Measurements from ENCODE around the gene PARP4.
"Not testable (repeated sequence)": the region's sequence is repeated elsewhere in the genome, so short reads cannot be mapped to it uniquely, and the experiment has no call there.

PARP4 gene

GRCh38 chr13:24389506-24389905 is 123.1 kb downstream of the PARP4 start:
- Histone ChIP-seq H3K4me1 (ENCODE audit: control insufficient read depth, insufficient read depth, low read length) (no peaks in the 10 kb centered on the region), H3K27me3 (ENCODE audit: control insufficient read depth, insufficient read depth, low read length) (no peaks in the 10 kb centered on the region), H3K9me3 (ENCODE audit: control insufficient read depth, insufficient read depth, low read length) (no peaks in the 10 kb centered on the region), H3K9ac (ENCODE audit: low read depth, low read length) (no peak overlapping the region), H3K36me3 (ENCODE audit: control insufficient read depth, insufficient read depth, low read length) (no peaks in the 10 kb centered on the region), H3K27ac (ENCODE audit: low read depth, low read length) (no peak overlapping the region), H3K4me3 (ENCODE audit: low read depth, low read length) (no peak overlapping the region)

GRCh38 chr13:24388743-24389142 is 123.8 kb downstream of the PARP4 start:
- H3K4me1 ChIP-seq (ENCODE audit: control insufficient read depth, insufficient read depth, low read length); H3K36me3 ChIP-seq (ENCODE audit: control insufficient read depth, insufficient read depth, low read length); H3K4me3 ChIP-seq (ENCODE audit: low read depth, low read length); H3K27ac ChIP-seq (ENCODE audit: low read depth, low read length); H3K27me3 ChIP-seq (ENCODE audit: control insufficient read depth, insufficient read depth, low read length); H3K9me3 ChIP-seq (ENCODE audit: control insufficient read depth, insufficient read depth, low read length); H3K9ac ChIP-seq (ENCODE audit: low read depth, low read length): not testable (repeated sequence)

- no peaks in the 10 kb centered on the region for H3K4me1 ChIP-seq (ENCODE audit: control insufficient read depth, insufficient read depth, low read length)
- H3K27me3 ChIP-seq (ENCODE audit: control insufficient read depth, insufficient read depth, low read length), result no peaks in the 10 kb centered on the region
- H3K36me3 ChIP-seq (ENCODE audit: control insufficient read depth, insufficient read depth, low read length), result no peaks in the 10 kb centered on the region
- H3K27ac ChIP-seq (ENCODE audit: low read depth, low read length), result no peak overlapping the region
- H3K9ac ChIP-seq (ENCODE audit: low read depth, low read length), result no peak overlapping the region
- no peak overlapping the region for H3K4me3 ChIP-seq (ENCODE audit: low read depth, low read length)
- no peaks in the 10 kb centered on the region for H3K9me3 ChIP-seq (ENCODE audit: control insufficient read depth, insufficient read depth, low read length)
Measured at GRCh38 chr13:24386816-24387708, 125.5 kb downstream of the PARP4 start.

- H3K27me3 ChIP-seq (ENCODE audit: control insufficient read depth, insufficient read depth, low read length), result no peaks in the 10 kb centered on the region
Measured at GRCh38 chr13:24385902-24386301, 126.7 kb downstream of the PARP4 start.

GRCh38 chr13:24384946-24385345 is 127.6 kb downstream of the PARP4 start:
- not testable (repeated sequence) for H3K9ac ChIP-seq (ENCODE audit: low read depth, low read length); H3K27me3 ChIP-seq (ENCODE audit: control insufficient read depth, insufficient read depth, low read length); H3K9me3 ChIP-seq (ENCODE audit: control insufficient read depth, insufficient read depth, low read length); H3K4me3 ChIP-seq (ENCODE audit: low read depth, low read length); H3K4me1 ChIP-seq (ENCODE audit: control insufficient read depth, insufficient read depth, low read length); H3K27ac ChIP-seq (ENCODE audit: low read depth, low read length); H3K36me3 ChIP-seq (ENCODE audit: control insufficient read depth, insufficient read depth, low read length)

More at GRCh38 chr13:24385902-24386301, 126.7 kb downstream of the PARP4 start:
- Histone ChIP-seq H3K4me1 (ENCODE audit: control insufficient read depth, insufficient read depth, low read length) (no peaks in the 10 kb centered on the region), H3K4me3 (ENCODE audit: low read depth, low read length) (no peak overlapping the region), H3K9ac (ENCODE audit: low read depth, low read length) (no peak overlapping the region), H3K36me3 (ENCODE audit: control insufficient read depth, insufficient read depth, low read length) (no peaks in the 10 kb centered on the region), H3K27ac (ENCODE audit: low read depth, low read length) (no peak overlapping the region), H3K9me3 (ENCODE audit: control insufficient read depth, insufficient read depth, low read length) (no peaks in the 10 kb centered on the region)

GRCh38 chr13:24384091-24384490 is 128.5 kb downstream of the PARP4 start:
- H3K9ac ChIP-seq (ENCODE audit: low read depth, low read length); H3K27me3 ChIP-seq (ENCODE audit: control insufficient read depth, insufficient read depth, low read length): not testable (repeated sequence)

GRCh38 chr13:24381541-24382265 is 130.9 kb downstream of the PARP4 start:
- Histone ChIP-seq H3K9ac (ENCODE audit: low read depth, low read length) (no peak overlapping the region), H3K27me3 (ENCODE audit: control insufficient read depth, insufficient read depth, low read length) (no peaks in the 10 kb centered on the region), H3K4me3 (ENCODE audit: low read depth, low read length) (no peak overlapping the region), H3K9me3 (ENCODE audit: control insufficient read depth, insufficient read depth, low read length) (no peaks in the 10 kb centered on the region), H3K36me3 (ENCODE audit: control insufficient read depth, insufficient read depth, low read length) (no peaks in the 10 kb centered on the region), H3K4me1 (ENCODE audit: control insufficient read depth, insufficient read depth, low read length) (no peaks in the 10 kb centered on the region), H3K27ac (ENCODE audit: low read depth, low read length) (peak overlapping the region; percentile 31)

More at GRCh38 chr13:24384091-24384490, 128.5 kb downstream of the PARP4 start:
- H3K4me1 ChIP-seq (ENCODE audit: control insufficient read depth, insufficient read depth, low read length); H3K36me3 ChIP-seq (ENCODE audit: control insufficient read depth, insufficient read depth, low read length); H3K9me3 ChIP-seq (ENCODE audit: control insufficient read depth, insufficient read depth, low read length); H3K27ac ChIP-seq (ENCODE audit: low read depth, low read length); H3K4me3 ChIP-seq (ENCODE audit: low read depth, low read length): not testable (repeated sequence)

GRCh38 chr13:24380881-24381280 is 131.7 kb downstream of the PARP4 start:
- H3K4me3 ChIP-seq (ENCODE audit: low read depth, low read length); H3K9me3 ChIP-seq (ENCODE audit: control insufficient read depth, insufficient read depth, low read length); H3K4me1 ChIP-seq (ENCODE audit: control insufficient read depth, insufficient read depth, low read length); H3K36me3 ChIP-seq (ENCODE audit: control insufficient read depth, insufficient read depth, low read length); H3K27me3 ChIP-seq (ENCODE audit: control insufficient read depth, insufficient read depth, low read length); H3K9ac ChIP-seq (ENCODE audit: low read depth, low read length); H3K27ac ChIP-seq (ENCODE audit: low read depth, low read length): not testable (repeated sequence)

- not testable (repeated sequence) for H3K4me3 ChIP-seq (ENCODE audit: low read depth, low read length); H3K27ac ChIP-seq (ENCODE audit: low read depth, low read length); H3K36me3 ChIP-seq (ENCODE audit: control insufficient read depth, insufficient read depth, low read length); H3K9ac ChIP-seq (ENCODE audit: low read depth, low read length); H3K4me1 ChIP-seq (ENCODE audit: control insufficient read depth, insufficient read depth, low read length); H3K27me3 ChIP-seq (ENCODE audit: control insufficient read depth, insufficient read depth, low read length); H3K9me3 ChIP-seq (ENCODE audit: control insufficient read depth, insufficient read depth, low read length)
Measured at GRCh38 chr13:24380227-24380626, 132.4 kb downstream of the PARP4 start.

GRCh38 chr13:24371273-24371672 is 141.3 kb downstream of the PARP4 start:
- H3K4me1 ChIP-seq (ENCODE audit: control insufficient read depth, insufficient read depth, low read length); H3K27ac ChIP-seq (ENCODE audit: low read depth, low read length); H3K36me3 ChIP-seq (ENCODE audit: control insufficient read depth, insufficient read depth, low read length); H3K27me3 ChIP-seq (ENCODE audit: control insufficient read depth, insufficient read depth, low read length); H3K9me3 ChIP-seq (ENCODE audit: control insufficient read depth, insufficient read depth, low read length); H3K4me3 ChIP-seq (ENCODE audit: low read depth, low read length); H3K9ac ChIP-seq (ENCODE audit: low read depth, low read length): not testable (repeated sequence)

Data from HUES48 (cell line).